Measurements from ENCODE around the gene GPR39. TPM values are rescaled to one million over a fixed set of nuclear protein-coding genes. Genes with fewer than 3 reads are reported as not detected.

GPR39 gene
- total RNA-seq, 1 donor = 3.6 TPM

DNA sequence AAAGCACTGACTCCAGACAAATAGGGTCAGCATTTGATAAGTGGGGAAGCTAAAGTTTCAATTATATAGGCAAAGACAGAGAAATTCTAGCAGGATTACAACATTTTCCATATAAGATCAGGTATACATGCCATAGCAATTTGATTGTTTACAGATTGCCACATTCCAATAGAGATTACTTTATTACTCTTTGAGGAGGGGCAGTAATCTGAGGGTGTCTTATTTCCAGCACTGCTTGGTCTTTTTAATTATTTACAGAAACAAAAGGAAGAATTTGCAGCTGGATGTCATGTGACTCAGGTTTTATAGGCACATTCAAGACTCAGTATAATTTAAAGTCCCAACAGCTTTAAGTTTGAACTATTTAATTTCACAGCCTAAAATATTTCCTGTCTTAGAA lies 42.5 kb upstream of the GPR39 start:
- TF ChIP-seq, protein P1, sequence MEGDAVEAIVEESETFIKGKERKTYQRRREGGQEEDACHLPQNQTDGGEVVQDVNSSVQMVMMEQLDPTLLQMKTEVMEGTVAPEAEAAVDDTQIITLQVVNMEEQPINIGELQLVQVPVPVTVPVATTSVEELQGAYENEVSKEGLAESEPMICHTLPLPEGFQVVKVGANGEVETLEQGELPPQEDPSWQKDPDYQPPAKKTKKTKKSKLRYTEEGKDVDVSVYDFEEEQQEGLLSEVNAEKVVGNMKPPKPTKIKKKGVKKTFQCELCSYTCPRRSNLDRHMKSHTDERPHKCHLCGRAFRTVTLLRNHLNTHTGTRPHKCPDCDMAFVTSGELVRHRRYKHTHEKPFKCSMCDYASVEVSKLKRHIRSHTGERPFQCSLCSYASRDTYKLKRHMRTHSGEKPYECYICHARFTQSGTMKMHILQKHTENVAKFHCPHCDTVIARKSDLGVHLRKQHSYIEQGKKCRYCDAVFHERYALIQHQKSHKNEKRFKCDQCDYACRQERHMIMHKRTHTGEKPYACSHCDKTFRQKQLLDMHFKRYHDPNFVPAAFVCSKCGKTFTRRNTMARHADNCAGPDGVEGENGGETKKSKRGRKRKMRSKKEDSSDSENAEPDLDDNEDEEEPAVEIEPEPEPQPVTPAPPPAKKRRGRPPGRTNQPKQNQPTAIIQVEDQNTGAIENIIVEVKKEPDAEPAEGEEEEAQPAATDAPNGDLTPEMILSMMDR (IDR thresholded peaks at IDR 0.05; ENCODE audit: extremely low read depth, low read depth, low read length) = no peak
- Histone ChIP-seq H3K79me2 (ENCODE audit: insufficient read depth, low read length) (no peaks in the 10 kb centered on the region), H3K27me3 (ENCODE audit: insufficient read depth, low read length) (no peaks in the 10 kb centered on the region), H3K4me2 (ENCODE audit: insufficient read depth, low read length) (no peak overlapping the region), H3K36me3 (ENCODE audit: insufficient read depth, low read length) (no peaks in the 10 kb centered on the region), H3K4me1 (ENCODE audit: insufficient read depth, low read length) (no peaks in the 10 kb centered on the region), H3K27ac (ENCODE audit: low read depth, low read length) (no peak overlapping the region), H3K4me3 (ENCODE audit: insufficient read depth, low read length) (no peak overlapping the region), H2AFZ (ENCODE audit: low read length) (no peak overlapping the region), H3K9me3 (ENCODE audit: low read depth, low read length) (no peaks in the 10 kb centered on the region), H4K20me1 (ENCODE audit: insufficient read depth, low read length) (no peaks in the 10 kb centered on the region)
- no peak for DNase-seq (ENCODE audit: insufficient read length, low spot score, missing footprints)

DNA sequence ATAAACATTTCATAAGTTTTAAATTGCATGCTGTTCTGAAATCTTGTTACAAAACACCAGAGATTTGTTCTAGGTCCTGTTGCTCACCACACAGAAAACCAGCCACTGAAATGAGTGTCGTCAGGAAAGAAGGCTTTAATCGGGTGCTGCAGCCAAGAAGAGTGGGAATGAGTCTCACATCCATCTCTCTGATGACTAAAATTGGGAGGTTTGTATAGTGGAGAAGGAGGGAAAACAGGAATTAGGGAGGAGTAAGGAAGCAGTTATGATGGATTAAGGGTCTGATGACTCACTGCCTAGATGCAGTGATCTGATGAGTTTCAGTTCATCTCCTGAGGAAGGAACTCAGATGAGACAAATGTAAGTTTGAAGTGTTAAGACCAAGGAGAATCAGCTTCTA lies 42.1 kb upstream of the GPR39 start:
- H3K4me1 ChIP-seq (ENCODE audit: insufficient read depth, low read length) = no peaks in the 10 kb centered on the region
- H2AFZ ChIP-seq (ENCODE audit: low read length) = no peak overlapping the region
- no peak overlapping the region for H3K4me2 ChIP-seq (ENCODE audit: insufficient read depth, low read length)
- H4K20me1 ChIP-seq (ENCODE audit: insufficient read depth, low read length) = no peaks in the 10 kb centered on the region
- H3K36me3 ChIP-seq (ENCODE audit: insufficient read depth, low read length) = no peaks in the 10 kb centered on the region
- no peaks in the 10 kb centered on the region for H3K79me2 ChIP-seq (ENCODE audit: insufficient read depth, low read length)
- no peaks in the 10 kb centered on the region for H3K27me3 ChIP-seq (ENCODE audit: insufficient read depth, low read length)
- no peak overlapping the region for H3K4me3 ChIP-seq (ENCODE audit: insufficient read depth, low read length)
- TF ChIP-seq, protein P1 (IDR thresholded peaks at IDR 0.05; ENCODE audit: extremely low read depth, low read depth, low read length) = no peak
- peak; percentile 42 for DNase-seq (ENCODE audit: insufficient read length, low spot score, missing footprints)
- no peaks in the 10 kb centered on the region for H3K9me3 ChIP-seq (ENCODE audit: low read depth, low read length)
- no peak overlapping the region for H3K27ac ChIP-seq (ENCODE audit: low read depth, low read length)

DNA sequence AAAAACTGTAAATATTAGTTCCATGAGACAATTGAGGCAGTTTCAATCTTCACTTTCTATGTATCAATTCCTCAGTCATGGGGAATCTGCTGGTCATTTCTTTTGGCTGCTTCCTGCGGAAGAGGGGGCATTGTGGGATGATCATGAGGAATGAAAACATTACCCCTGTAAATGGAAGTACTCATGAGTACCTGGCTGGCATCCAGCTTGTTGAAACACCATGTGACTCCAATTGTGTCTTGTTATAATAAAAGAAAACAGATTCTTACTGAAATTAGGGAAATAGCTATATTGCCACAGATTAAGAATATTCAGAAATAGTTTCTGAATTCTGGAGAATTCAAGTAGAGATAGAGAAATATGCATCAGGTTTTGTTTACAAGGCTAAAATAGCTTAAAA lies 41.6 kb upstream of the GPR39 start:
- H2AFZ ChIP-seq (ENCODE audit: low read length) = no peak overlapping the region
- no peak overlapping the region for H3K27ac ChIP-seq (ENCODE audit: low read depth, low read length)
- H3K79me2 ChIP-seq (ENCODE audit: insufficient read depth, low read length) = no peaks in the 10 kb centered on the region
- no peaks in the 10 kb centered on the region for H4K20me1 ChIP-seq (ENCODE audit: insufficient read depth, low read length)
- TF ChIP-seq, protein P1 (IDR thresholded peaks at IDR 0.05; ENCODE audit: extremely low read depth, low read depth, low read length) = no peak
- H3K4me3 ChIP-seq (ENCODE audit: insufficient read depth, low read length) = no peak overlapping the region
- no peaks in the 10 kb centered on the region for H3K27me3 ChIP-seq (ENCODE audit: insufficient read depth, low read length)
- H3K36me3 ChIP-seq (ENCODE audit: insufficient read depth, low read length) = no peaks in the 10 kb centered on the region
- peak; percentile 45 for DNase-seq (ENCODE audit: insufficient read length, low spot score, missing footprints)
- H3K4me2 ChIP-seq (ENCODE audit: insufficient read depth, low read length) = no peak overlapping the region
- H3K4me1 ChIP-seq (ENCODE audit: insufficient read depth, low read length) = no peaks in the 10 kb centered on the region
- no peaks in the 10 kb centered on the region for H3K9me3 ChIP-seq (ENCODE audit: low read depth, low read length)

DNA sequence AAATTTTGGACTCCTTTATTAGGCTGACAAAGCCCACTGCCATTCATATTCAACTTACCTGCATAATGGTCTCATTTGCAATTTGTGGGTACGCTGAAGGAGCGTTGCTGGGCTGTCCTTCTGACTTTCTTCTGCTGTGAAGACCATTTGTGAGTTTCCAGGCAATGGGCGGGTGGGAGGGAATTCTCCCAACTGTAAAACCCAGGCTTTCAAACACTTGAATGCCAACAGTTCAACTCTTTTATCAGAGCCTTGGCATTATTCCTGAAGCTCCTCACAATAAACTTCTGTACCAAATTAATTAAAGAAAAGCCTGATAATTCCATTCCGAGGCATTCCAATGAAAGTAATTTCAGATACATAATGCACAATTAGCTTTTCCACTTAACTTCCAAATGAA lies 35.2 kb upstream of the GPR39 start:
- DNase-seq (ENCODE audit: insufficient read length, low spot score, missing footprints) = no peak
- Histone ChIP-seq H3K79me2 (ENCODE audit: insufficient read depth, low read length) (no peaks in the 10 kb centered on the region), H3K36me3 (ENCODE audit: insufficient read depth, low read length) (no peaks in the 10 kb centered on the region), H3K4me1 (ENCODE audit: insufficient read depth, low read length) (no peaks in the 10 kb centered on the region), H3K4me3 (ENCODE audit: insufficient read depth, low read length) (no peak overlapping the region), H3K27me3 (ENCODE audit: insufficient read depth, low read length) (no peaks in the 10 kb centered on the region), H4K20me1 (ENCODE audit: insufficient read depth, low read length) (no peaks in the 10 kb centered on the region), H3K27ac (ENCODE audit: low read depth, low read length) (no peak overlapping the region), H3K9me3 (ENCODE audit: low read depth, low read length) (peaks cover 3% of the 10 kb centered on the region), H2AFZ (ENCODE audit: low read length) (no peak overlapping the region), H3K4me2 (ENCODE audit: insufficient read depth, low read length) (no peak overlapping the region)
- TF ChIP-seq, protein P1 (IDR thresholded peaks at IDR 0.05; ENCODE audit: extremely low read depth, low read depth, low read length) = no peak
